ENCODE results near the gene MON1B. TPM values are rescaled to one million over a fixed set of nuclear protein-coding genes. Genes with fewer than 3 reads are reported as not detected.
"Not testable (repeated sequence)": the region's sequence is repeated elsewhere in the genome, so short reads cannot be mapped to it uniquely, and the experiment has no call there.

The MON1B gene
- total RNA-seq, 1 donor from 2014 or later, result 7.7 TPM

GRCh38 chr16:77234611-77235010, 43.6 kb downstream of the MON1B start:
- FAIRE-seq (no peak), DNase-seq (ENCODE audit: low spot score in 2 of 2) (no peak)

GRCh38 chr16:77236063-77236511, 45.1 kb downstream of the MON1B start:
- DNase-seq (ENCODE audit: low spot score in 2 of 2) (peak; percentile 50 to 85), FAIRE-seq (no peak)

- FAIRE-seq (no peak), DNase-seq (ENCODE audit: low spot score in 2 of 2) (no peak)
These were observed 47.6 kb downstream of the MON1B start for GRCh38 chr16:77238593-77238992.

- not testable (repeated sequence) for DNase-seq (ENCODE audit: low spot score in 2 of 2); FAIRE-seq
These were observed 51.5 kb downstream of the MON1B start for GRCh38 chr16:77242471-77242870.

- DNase-seq (ENCODE audit: low spot score in 2 of 2) (no peak), FAIRE-seq (no peak)
These were observed 55.2 kb downstream of the MON1B start for GRCh38 chr16:77246150-77246549.

- FAIRE-seq (no peak), DNase-seq (ENCODE audit: low spot score in 2 of 2) (no peak)
These were observed 59.4 kb downstream of the MON1B start for GRCh38 chr16:77250400-77250799.

Other genes with a start within 250 kb of the MON1B start
- gene SYCE1L, start 8.2 kb downstream of the MON1B start, total RNA-seq, result 1.2 TPM
- gene ADAMTS18, start 243.8 kb downstream of the MON1B start, total RNA-seq, result 0.82 TPM

All from frontal cortex (tissue), 4 donors.